Heart left ventricle (tissue), 16 donors: ENCODE measurements around the gene MED16. TPM values are rescaled to one million over a fixed set of nuclear protein-coding genes. Genes with fewer than 3 reads are reported as not detected.

Source experiments
- ATAC-seq, 4 donors: fragments of 200-7000 bp; cut with Tn5 transposase; one replicate each; pipeline ENCODE4 v1.9.1; 2020 to 2022; ENCODE audit warnings: moderate library complexity in 4 of 4, mild to moderate bottlenecking in 3 of 4, moderate number of reproducible peaks in 1 of 4
- DNase-seq, 5 donors: peaks; one replicate each; pipeline ENCODE4 v3.0.0-alpha.2; 2020
- H3K27ac ChIP-seq, 12 donors: fragments of 200-600 bp; sonication (generic) in 4 of 12; one replicate each; pipeline versions ENCODE4 v1.5.0 to v1.8.0; 2016 to 2022; ENCODE audit warnings: mild to moderate bottlenecking in 2 of 12
- H3K27me3 ChIP-seq, 9 donors: fragments of 200-600 bp; sonication (generic) in 2 of 9; one replicate each; pipeline versions ENCODE4 v1.5.1 to v1.8.0; 2016 to 2022; ENCODE audit warnings: mild to moderate bottlenecking in 3 of 9
- H3K36me3 ChIP-seq, 9 donors: fragments of 200-600 bp; sonication (generic) in 2 of 9; one replicate each; pipeline versions ENCODE4 v1.5.0 to v1.8.0; 2018 to 2022; ENCODE audit warnings: mild to moderate bottlenecking in 2 of 9
- H3K4me1 ChIP-seq, 12 donors: fragments of 200-600 bp; sonication (generic) in 4 of 12; one replicate each; pipeline versions ENCODE4 v1.5.0 to v1.8.0; 2016 to 2022; ENCODE audit warnings: mild to moderate bottlenecking in 3 of 12
- H3K4me3 ChIP-seq, 12 donors: fragments of 200-600 bp; sonication (generic) in 4 of 12; one replicate each; pipeline versions ENCODE4 v1.5.0 to v1.8.0; 2017 to 2022; ENCODE audit warnings: mild to moderate bottlenecking in 9 of 12, moderate library complexity in 4 of 12
- H3K9me3 ChIP-seq, 12 donors: fragments of 200-600 bp; sonication (generic) in 4 of 12; one replicate each; pipeline versions ENCODE4 v1.5.0 to v1.8.0; 2016 to 2022; ENCODE audit warnings: mild to moderate bottlenecking in 1 of 12
- POLR2A ChIP-seq, 2 donors: fragments of 450-650 bp; IDR thresholded peaks; one replicate each; pipeline ENCODE4 v1.6.1; 2017; ENCODE audit warnings: antibody characterized with exemption in 2 of 2, mild to moderate bottlenecking in 2 of 2, moderate library complexity in 2 of 2
- WGBS, 4 donors: extraction: QIAGEN DNeasy Blood & Tissue Kit in 2 of 4; methylation state at CpG; one replicate each; pipeline versions ENCODE4 v1.1.5 to v1.1.7; 2013 to 2018; 5-methylcytosine and 5-hydroxymethylcytosine counted together
- intact Hi-C, 10 donors: fragments of 100-400 bp; cut with DNase I; formaldehyde crosslinking; loops; one replicate each; pipeline versions ENCODE4 v1.11.1 to v1.14.2; 2022
- polyA plus RNA-seq, 2 donors: library from polyadenylated mRNA; stranded (reverse); fragments of 200-250 nt; gene quantifications; one replicate each; pipeline ENCODE4 v1.2.3, GENCODE V29; 2013
- total RNA-seq, 9 donors: library from RNA; depleted of rRNA in 2 of 9; stranded (reverse); fragments of >200 nt in 2 of 9; fragmentation: NEBNext Ultra II Directional in 3 of 9; extraction: Animal tissue kit (Norgen Biotek cat#: 25700) in 3 of 9; gene quantifications; one replicate each; pipeline versions ENCODE4 v1.1.0 to v1.2.4, GENCODE V29; 2016 to 2023
- TF ChIP-seq, protein P1 (sequence below), 12 donors: fragments of 200-600 bp; sonication (generic) in 4 of 12; IDR thresholded peaks; one replicate each; pipeline versions ENCODE4 v1.5.0 to v1.8.0; 2018 to 2022; ENCODE audit warnings: antibody characterized with exemption in 12 of 12, mild to moderate bottlenecking in 5 of 12
- donor health status: ischemic (EF 13 %, LVEDD 7.1; RV severe dilation, severe dysfunction).
- donor health status: healthy with polysubstance abuse.
- donor health status: DM: no; HTN: yes; CAD: no.
- donor health status: DM: no; HTN: no; CAD: no.
- donor health status: ischemic (EF 25% LVEDD 6.9; RV normal size, moderate dysfunction).
- donor health status: ischemic (EF 25% LVEDD 5.7; RV mildly dilated, moderate dysfunction).
- donor health status: healthy.
- donor health status: DM: yes; HTN: yes; CAD: no.
- donor health status: ischemic (EF 35%, LVEDD 5.7; RV mildly dilated, moderate dysfunction).
- donor health status: nonischemic (EF 11% LVEDD 7.7; RV severe dilation, severe dysfunction).
- donor health status: DM: yes; HTN: yes; CAD: no.
- donor health status: PGD.
- donor health status: ischemic (EF 29% LVEDD 5.4; RV normal size, mild dysfunction).
- donor health status: nonischemic (EF 23%, LVEDD 6.1; RV moderate dilation, normal function).

MED16 gene
- total and polyA plus RNA-seq, 11 donors, result 17.5 to 41.9 (median 26.2) TPM

DNA sequence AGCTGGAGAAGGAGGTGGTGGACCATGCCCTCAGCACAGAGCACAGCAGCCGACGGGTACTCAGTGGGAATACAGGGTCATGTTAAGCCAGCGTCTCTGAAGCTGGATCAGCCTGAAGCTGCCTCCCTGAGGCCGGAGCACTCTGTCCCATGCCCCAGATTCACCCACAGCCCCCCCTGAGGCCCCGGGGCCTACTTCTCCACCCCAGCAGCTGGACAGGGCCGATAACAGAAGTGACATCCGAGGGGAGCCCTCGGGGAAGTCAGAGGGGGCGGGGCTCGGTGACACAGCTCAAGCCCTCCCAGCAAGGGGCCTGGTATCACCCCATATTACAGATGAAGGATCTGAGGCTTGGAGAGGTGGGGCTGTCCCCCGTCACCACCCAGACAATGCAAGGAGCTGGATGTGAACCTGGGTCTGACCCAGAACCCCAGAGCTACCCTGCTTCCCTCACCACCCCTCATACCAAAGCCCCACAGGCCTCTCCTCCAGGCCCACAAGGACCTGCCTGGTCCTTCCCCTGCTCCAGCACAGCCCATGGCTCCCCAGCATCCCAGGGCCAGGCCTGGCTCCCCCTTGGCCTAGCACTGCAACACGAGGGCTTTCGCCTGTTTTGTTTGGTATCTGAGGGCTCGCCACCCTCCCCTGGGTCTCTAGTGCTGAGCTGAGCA is 14.3 kb upstream of the MED16 start:
- WGBS, 4 donors, result 71 to 87% (median 73%) methylated on average over 11 to 14 of the region's 14 CpGs
- no peaks in the 10 kb centered on the region for H3K27me3 ChIP-seq
- peaks cover 0 to 4% (median 0%) of the 10 kb centered on the region in 9 donors for H3K36me3 ChIP-seq
- H3K4me3 ChIP-seq, result no peak overlapping the region
- TF ChIP-seq POLR2A (IDR thresholded peaks at IDR 0.05), result no peak
- TF ChIP-seq, protein P1, sequence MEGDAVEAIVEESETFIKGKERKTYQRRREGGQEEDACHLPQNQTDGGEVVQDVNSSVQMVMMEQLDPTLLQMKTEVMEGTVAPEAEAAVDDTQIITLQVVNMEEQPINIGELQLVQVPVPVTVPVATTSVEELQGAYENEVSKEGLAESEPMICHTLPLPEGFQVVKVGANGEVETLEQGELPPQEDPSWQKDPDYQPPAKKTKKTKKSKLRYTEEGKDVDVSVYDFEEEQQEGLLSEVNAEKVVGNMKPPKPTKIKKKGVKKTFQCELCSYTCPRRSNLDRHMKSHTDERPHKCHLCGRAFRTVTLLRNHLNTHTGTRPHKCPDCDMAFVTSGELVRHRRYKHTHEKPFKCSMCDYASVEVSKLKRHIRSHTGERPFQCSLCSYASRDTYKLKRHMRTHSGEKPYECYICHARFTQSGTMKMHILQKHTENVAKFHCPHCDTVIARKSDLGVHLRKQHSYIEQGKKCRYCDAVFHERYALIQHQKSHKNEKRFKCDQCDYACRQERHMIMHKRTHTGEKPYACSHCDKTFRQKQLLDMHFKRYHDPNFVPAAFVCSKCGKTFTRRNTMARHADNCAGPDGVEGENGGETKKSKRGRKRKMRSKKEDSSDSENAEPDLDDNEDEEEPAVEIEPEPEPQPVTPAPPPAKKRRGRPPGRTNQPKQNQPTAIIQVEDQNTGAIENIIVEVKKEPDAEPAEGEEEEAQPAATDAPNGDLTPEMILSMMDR (IDR thresholded peaks at IDR 0.05), result no peak
- DNase-seq (peak in 1 of 5 donors; percentile 14), ATAC-seq (peak in 1 of 4 donors; percentile 31)
- H3K27ac ChIP-seq, result peak overlapping the region in 1 of 12 donors; percentile 87
- H3K4me1 ChIP-seq, result peaks cover 0 to 43% (median 0%) of the 10 kb centered on the region in 12 donors
- H3K9me3 ChIP-seq, result no peaks in the 10 kb centered on the region
- intact Hi-C loops, result loop anchor here in 1 of 10 donors (5.0 kb wide), 1 partner anchor 140 kb away; no protein-coding TSS in a partner anchor

DNA sequence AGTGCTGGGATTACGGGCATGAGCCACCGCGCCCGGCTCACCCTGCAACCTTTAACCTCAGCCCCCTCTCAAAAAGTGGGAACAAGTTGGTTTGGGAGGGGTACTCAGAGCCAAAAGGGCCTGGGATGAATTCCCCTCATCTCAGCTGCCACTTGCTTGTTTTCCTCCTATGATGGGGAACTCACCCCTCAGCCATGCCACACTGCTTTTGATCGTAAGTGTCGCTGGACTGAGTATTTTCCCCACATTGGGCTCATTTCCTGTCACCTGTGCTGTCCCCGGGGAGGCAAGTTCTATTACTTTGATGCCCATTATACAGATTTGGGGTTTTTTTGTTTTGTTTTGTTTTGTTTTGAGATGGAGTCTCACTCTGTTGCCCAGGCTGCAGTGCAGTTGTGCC is 13.5 kb upstream of the MED16 start:
- peaks cover 0 to 12% (median under 1%) of the 10 kb centered on the region in 9 donors for H3K36me3 ChIP-seq
- TF ChIP-seq, protein P1 (IDR thresholded peaks at IDR 0.05), result no peak
- TF ChIP-seq POLR2A (IDR thresholded peaks at IDR 0.05), result no peak
- 92 to 96% (median 95%) methylated on average over 7 of the region's 7 CpGs for WGBS, 4 donors
- DNase-seq (no peak), ATAC-seq (no peak)
- peaks cover 0 to 40% (median 0%) of the 10 kb centered on the region in 12 donors for H3K4me1 ChIP-seq
- H3K4me3 ChIP-seq, result no peak overlapping the region
- H3K27ac ChIP-seq, result no peak overlapping the region
- intact Hi-C loops, result loop anchor here in 1 of 10 donors (5.0 kb wide), 1 partner anchor 139 kb away; no protein-coding TSS in a partner anchor
- H3K9me3 ChIP-seq, result no peaks in the 10 kb centered on the region
- no peaks in the 10 kb centered on the region for H3K27me3 ChIP-seq

DNA sequence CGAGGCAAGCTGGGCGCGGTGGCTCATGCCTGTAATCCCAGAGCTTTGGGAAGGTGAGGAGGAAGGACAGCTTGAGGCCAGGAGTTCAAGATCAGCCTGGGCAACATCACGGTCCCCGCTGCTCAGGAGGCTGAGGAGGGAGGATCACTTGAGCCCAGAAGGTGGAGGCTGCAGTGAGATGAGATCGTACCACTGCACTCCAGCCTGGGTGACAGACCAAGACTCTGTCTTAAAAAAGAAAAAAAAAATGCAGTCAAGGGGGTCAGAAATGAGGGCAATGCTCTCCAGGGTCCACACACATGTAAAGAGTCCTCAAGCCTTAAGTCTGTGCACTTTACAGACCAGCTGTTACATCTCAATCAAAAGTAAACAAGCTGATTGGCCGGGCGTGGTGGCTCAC is 11.6 kb upstream of the MED16 start:
- Histone ChIP-seq H3K27me3 (no peaks in the 10 kb centered on the region), H3K4me3 (no peak overlapping the region), H3K4me1 (peaks cover 0 to 25% (median 0%) of the 10 kb centered on the region in 12 donors), H3K27ac (no peak overlapping the region), H3K36me3 (peaks cover 0 to 20% (median 6%) of the 10 kb centered on the region in 9 donors), H3K9me3 (no peaks in the 10 kb centered on the region)
- intact Hi-C loops, result no loop called here
- no peak for ATAC-seq
- DNase-seq, result no peak
- 90 to 96% (median 92%) methylated on average over 8 of the region's 8 CpGs for WGBS, 4 donors
- TF ChIP-seq POLR2A (IDR thresholded peaks at IDR 0.05), result no peak
- TF ChIP-seq, protein P1 (IDR thresholded peaks at IDR 0.05), result no peak

DNA sequence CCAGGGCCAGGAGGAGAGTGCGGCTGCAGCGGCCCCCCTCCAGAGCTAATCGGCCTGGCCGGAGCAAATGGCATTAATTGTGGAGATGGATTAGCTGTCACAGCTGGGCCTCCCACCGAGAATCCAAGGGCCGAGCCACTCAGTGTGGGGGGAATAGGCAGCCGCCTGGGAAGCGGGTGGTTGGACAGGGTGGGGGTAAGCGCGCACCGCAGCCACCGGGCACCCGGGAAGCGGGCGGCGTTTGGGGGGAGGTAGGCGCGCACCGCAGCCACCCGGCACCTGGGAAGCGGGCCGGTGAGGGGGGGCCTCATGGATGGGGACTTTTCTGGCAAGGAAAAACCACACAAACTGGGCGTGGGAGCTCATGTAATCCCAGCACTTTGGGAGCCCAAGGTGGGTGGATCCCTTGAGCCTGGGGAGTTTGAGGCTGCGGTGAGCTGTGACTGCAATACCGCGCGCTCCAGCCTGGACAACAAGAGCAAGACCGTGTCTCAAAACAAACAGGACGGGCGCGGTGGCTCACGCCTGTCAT is 10.3 kb upstream of the MED16 start:
- peaks cover 0 to 14% (median 0%) of the 10 kb centered on the region in 12 donors for H3K4me1 ChIP-seq
- intact Hi-C loops, result no loop called here
- H3K27me3 ChIP-seq, result no peaks in the 10 kb centered on the region
- peaks cover 0 to 29% (median 12%) of the 10 kb centered on the region in 9 donors for H3K36me3 ChIP-seq
- TF ChIP-seq, protein P1 (IDR thresholded peaks at IDR 0.05), result no peak
- TF ChIP-seq POLR2A (IDR thresholded peaks at IDR 0.05), result no peak
- DNase-seq (no peak), ATAC-seq (no peak)
- no peak overlapping the region for H3K4me3 ChIP-seq
- WGBS, 4 donors, result 84 to 87% (median 85%) methylated on average over 28 to 32 of the region's 32 CpGs
- no peak overlapping the region for H3K27ac ChIP-seq
- H3K9me3 ChIP-seq, result no peaks in the 10 kb centered on the region
